Erythroblast (primary cell): ENCODE measurements around the gene BRSK1.

Experiments
- DNase-seq, 2 experiments: peaks; one replicate each; lab custom pipeline; 2025; lab: John Stamatoyannopoulos, UW
- GATA1 ChIP-seq: IDR thresholded peaks from 2 replicates; pipeline ENCODE4 v1.6.1; 2011; ENCODE audit warnings: low read depth, mild to moderate bottlenecking, control low read depth, low read length, moderate library complexity
- POLR2A ChIP-seq: IDR thresholded peaks from 2 replicates; pipeline ENCODE4 v1.6.1; 2011; ENCODE audit warnings: mild to moderate bottlenecking, low read length

BRSK1 gene

GRCh38 chr19:55258828-55259539 lies 24.8 kb upstream of the BRSK1 start, which contains the start of gene PPP6R1:
PPP6R1 (minus strand) TSS chr19:55259017; CDS start chr19:55247103, 11,914 bp downstream.
- peak; percentile 99 to 100 for DNase-seq
- TF ChIP-seq POLR2A (peak; percentile 94), GATA1 (no peak)

- TF ChIP-seq GATA1, result no peak
- peak; percentile 30 for TF ChIP-seq POLR2A
- DNase-seq, result no peak
Measured at GRCh38 chr19:55259540-55260210, 24.1 kb upstream of the BRSK1 start.

- DNase-seq, result no peak
- no peak for TF ChIP-seq POLR2A
- no peak for TF ChIP-seq GATA1
Measured at GRCh38 chr19:55261671-55262126, 22.1 kb upstream of the BRSK1 start.

GRCh38 chr19:55262359-55262758 lies 21.4 kb upstream of the BRSK1 start:
- no peak for TF ChIP-seq POLR2A
- TF ChIP-seq GATA1, result no peak
- no peak for DNase-seq

- no peak for TF ChIP-seq GATA1
- no peak for TF ChIP-seq POLR2A
- no peak for DNase-seq
Measured at GRCh38 chr19:55264531-55264930, 19.3 kb upstream of the BRSK1 start.

GRCh38 chr19:55265173-55265572 lies 18.6 kb upstream of the BRSK1 start:
- DNase-seq, result no peak
- no peak for TF ChIP-seq GATA1
- TF ChIP-seq POLR2A, result no peak

GRCh38 chr19:55265723-55266386 lies 17.9 kb upstream of the BRSK1 start:
- TF ChIP-seq POLR2A (no peak), GATA1 (no peak)
- no peak for DNase-seq

GRCh38 chr19:55266404-55266803 lies 17.4 kb upstream of the BRSK1 start:
- no peak for DNase-seq
- no peak for TF ChIP-seq GATA1
- no peak for TF ChIP-seq POLR2A

- DNase-seq, result no peak
- no peak for TF ChIP-seq POLR2A
- no peak for TF ChIP-seq GATA1
Measured at GRCh38 chr19:55266840-55267239, 17.0 kb upstream of the BRSK1 start.

- DNase-seq, result no peak
- TF ChIP-seq POLR2A (no peak), GATA1 (no peak)
Measured at GRCh38 chr19:55269299-55269698, 14.5 kb upstream of the BRSK1 start.

- TF ChIP-seq POLR2A (no peak), GATA1 (no peak)
- no peak for DNase-seq
Measured at GRCh38 chr19:55270172-55270942, 13.4 kb upstream of the BRSK1 start.

- TF ChIP-seq GATA1, result no peak
- TF ChIP-seq POLR2A, result no peak
- DNase-seq, result peak in 1 of 2 experiments; percentile 19
Measured at GRCh38 chr19:55272142-55272541, 11.7 kb upstream of the BRSK1 start.
